Measurements from ENCODE around the gene MYO1E.

DNA sequence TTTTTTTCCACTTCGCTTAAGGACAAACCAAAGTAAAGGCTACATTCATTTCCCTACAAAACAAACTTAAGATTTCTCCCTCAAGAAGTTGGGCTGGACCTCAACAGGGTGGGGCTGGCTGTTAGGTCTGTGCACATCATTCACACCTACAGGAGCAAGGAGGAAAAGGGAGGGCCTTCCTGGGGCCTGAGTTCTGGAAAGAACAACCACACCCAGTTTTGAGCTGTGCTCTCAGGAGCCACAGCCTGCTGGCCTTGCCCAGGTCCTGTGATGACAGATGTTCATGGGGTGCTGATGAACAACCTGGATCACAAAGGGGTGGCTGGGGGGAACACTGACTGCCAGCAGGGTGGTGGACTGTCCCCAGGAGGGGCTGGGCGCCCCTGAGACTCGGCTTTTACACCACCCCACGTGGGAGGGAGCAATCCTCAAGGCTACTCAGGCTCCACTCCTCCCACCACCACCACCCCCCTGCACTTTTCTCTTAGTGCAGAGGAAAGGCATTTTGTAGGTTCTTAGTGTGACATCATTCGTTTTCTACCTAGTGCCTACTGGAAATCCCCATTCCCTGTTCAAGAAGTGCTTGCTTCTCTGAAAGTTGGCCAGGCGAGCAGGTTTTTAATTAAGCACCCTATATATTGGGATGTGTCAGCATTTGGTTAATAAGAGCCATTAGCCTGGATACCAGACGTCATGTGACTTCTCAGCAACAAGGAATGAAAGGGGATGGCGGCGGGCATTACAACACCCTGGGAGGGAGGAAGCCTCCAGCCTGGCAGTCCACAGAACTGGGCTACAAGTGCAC is 232.0 kb downstream of the MYO1E start:
- TF ChIP-seq PPARA (CRISPR knock-in tag; IDR thresholded peaks at IDR 0.05; ENCODE audit: borderline replicate concordance) (no peak), ARNTL (CRISPR knock-in tag; IDR thresholded peaks at IDR 0.05; ENCODE audit: borderline replicate concordance, low read depth) (no peak), CSDC2 (CRISPR knock-in tag; IDR thresholded peaks at IDR 0.05) (no peak), ZFP30 (CRISPR knock-in tag; IDR thresholded peaks at IDR 0.05) (no peak), RARB (CRISPR knock-in tag; IDR thresholded peaks at IDR 0.05) (no peak), ZC3H10 (CRISPR knock-in tag; IDR thresholded peaks at IDR 0.05) (no peak), SNAI2 (CRISPR knock-in tag; IDR thresholded peaks at IDR 0.05) (no peak), BACH2 (CRISPR knock-in tag; IDR thresholded peaks at IDR 0.05; ENCODE audit: borderline replicate concordance) (no peak)
- TF ChIP-seq, protein P1, sequence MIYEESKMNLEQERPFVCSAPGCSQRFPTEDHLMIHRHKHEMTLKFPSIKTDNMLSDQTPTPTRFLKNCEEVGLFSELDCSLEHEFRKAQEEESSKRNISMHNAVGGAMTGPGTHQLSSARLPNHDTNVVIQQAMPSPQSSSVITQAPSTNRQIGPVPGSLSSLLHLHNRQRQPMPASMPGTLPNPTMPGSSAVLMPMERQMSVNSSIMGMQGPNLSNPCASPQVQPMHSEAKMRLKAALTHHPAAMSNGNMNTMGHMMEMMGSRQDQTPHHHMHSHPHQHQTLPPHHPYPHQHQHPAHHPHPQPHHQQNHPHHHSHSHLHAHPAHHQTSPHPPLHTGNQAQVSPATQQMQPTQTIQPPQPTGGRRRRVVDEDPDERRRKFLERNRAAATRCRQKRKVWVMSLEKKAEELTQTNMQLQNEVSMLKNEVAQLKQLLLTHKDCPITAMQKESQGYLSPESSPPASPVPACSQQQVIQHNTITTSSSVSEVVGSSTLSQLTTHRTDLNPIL (CRISPR knock-in tag; IDR thresholded peaks at IDR 0.05; ENCODE audit: low read depth): no peak
- TF ChIP-seq, protein P2, sequence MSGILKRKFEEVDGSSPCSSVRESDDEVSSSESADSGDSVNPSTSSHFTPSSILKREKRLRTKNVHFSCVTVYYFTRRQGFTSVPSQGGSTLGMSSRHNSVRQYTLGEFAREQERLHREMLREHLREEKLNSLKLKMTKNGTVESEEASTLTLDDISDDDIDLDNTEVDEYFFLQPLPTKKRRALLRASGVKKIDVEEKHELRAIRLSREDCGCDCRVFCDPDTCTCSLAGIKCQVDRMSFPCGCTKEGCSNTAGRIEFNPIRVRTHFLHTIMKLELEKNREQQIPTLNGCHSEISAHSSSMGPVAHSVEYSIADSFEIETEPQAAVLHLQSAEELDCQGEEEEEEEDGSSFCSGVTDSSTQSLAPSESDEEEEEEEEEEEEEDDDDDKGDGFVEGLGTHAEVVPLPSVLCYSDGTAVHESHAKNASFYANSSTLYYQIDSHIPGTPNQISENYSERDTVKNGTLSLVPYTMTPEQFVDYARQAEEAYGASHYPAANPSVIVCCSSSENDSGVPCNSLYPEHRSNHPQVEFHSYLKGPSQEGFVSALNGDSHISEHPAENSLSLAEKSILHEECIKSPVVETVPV (CRISPR knock-in tag; IDR thresholded peaks at IDR 0.05): no peak
- TF ChIP-seq, protein P3, sequence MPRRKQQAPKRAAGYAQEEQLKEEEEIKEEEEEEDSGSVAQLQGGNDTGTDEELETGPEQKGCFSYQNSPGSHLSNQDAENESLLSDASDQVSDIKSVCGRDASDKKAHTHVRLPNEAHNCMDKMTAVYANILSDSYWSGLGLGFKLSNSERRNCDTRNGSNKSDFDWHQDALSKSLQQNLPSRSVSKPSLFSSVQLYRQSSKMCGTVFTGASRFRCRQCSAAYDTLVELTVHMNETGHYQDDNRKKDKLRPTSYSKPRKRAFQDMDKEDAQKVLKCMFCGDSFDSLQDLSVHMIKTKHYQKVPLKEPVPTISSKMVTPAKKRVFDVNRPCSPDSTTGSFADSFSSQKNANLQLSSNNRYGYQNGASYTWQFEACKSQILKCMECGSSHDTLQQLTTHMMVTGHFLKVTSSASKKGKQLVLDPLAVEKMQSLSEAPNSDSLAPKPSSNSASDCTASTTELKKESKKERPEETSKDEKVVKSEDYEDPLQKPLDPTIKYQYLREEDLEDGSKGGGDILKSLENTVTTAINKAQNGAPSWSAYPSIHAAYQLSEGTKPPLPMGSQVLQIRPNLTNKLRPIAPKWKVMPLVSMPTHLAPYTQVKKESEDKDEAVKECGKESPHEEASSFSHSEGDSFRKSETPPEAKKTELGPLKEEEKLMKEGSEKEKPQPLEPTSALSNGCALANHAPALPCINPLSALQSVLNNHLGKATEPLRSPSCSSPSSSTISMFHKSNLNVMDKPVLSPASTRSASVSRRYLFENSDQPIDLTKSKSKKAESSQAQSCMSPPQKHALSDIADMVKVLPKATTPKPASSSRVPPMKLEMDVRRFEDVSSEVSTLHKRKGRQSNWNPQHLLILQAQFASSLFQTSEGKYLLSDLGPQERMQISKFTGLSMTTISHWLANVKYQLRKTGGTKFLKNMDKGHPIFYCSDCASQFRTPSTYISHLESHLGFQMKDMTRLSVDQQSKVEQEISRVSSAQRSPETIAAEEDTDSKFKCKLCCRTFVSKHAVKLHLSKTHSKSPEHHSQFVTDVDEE (CRISPR knock-in tag; IDR thresholded peaks at IDR 0.05): no peak
